Mucosa of stomach (tissue), 1 donor: ENCODE results near the gene HDGFL3.
"Not testable (repeated sequence)": the region's sequence is repeated elsewhere in the genome, so short reads cannot be mapped to it uniquely, and the experiment has no call there.

Experiments
- H3K27me3 ChIP-seq: one replicate; pipeline ENCODE4 v1.7.0; 2013; ENCODE audit warnings: mild to moderate bottlenecking, low read length; ENCODE audit not compliant: control insufficient read depth, insufficient read depth
- H3K36me3 ChIP-seq: one replicate; pipeline ENCODE4 v1.7.0; 2013; ENCODE audit warnings: low read length; ENCODE audit not compliant: control insufficient read depth, insufficient read depth
- H3K4me1 ChIP-seq: one replicate; pipeline ENCODE4 v1.7.0; 2013; ENCODE audit warnings: mild to moderate bottlenecking, low read length; ENCODE audit not compliant: control insufficient read depth, insufficient read depth
- H3K4me3 ChIP-seq: one replicate; pipeline ENCODE4 v1.7.0; 2013; ENCODE audit warnings: low read length
- H3K9ac ChIP-seq: one replicate; pipeline ENCODE4 v1.7.0; 2013; ENCODE audit warnings: mild to moderate bottlenecking, low read length, moderate library complexity
- H3K9me3 ChIP-seq: one replicate; pipeline ENCODE4 v1.7.0; 2013; ENCODE audit warnings: mild to moderate bottlenecking, low read length, moderate library complexity; ENCODE audit not compliant: control insufficient read depth
- donor health status: Pancreatic carcinoma.

The HDGFL3 gene

DNA sequence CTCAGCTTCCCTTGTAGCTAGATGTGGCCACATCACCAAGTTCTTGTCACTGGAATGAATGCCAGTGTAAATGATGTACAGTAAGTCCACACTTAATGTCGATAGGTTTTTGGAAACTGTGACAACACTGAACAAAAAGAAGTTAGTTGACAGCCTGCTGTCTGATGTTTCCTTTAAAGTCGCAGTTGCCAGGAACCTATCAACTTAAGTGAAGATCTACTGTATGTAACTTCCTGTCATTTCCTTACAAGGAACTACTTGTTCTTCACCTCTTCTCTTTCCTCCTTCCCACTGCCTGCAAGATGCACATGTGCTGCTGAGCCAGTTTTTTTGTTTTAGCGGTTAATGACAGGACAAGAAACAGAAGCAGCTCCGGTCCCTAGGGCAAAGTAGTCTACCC lies 44.6 kb downstream of the HDGFL3 start:
- H3K27me3 ChIP-seq, result no peaks in the 10 kb centered on the region
- H3K4me1 ChIP-seq, result no peaks in the 10 kb centered on the region
- H3K9ac ChIP-seq, result no peak overlapping the region
- H3K9me3 ChIP-seq, result no peaks in the 10 kb centered on the region
- H3K4me3 ChIP-seq, result no peak overlapping the region
- H3K36me3 ChIP-seq, result no peaks in the 10 kb centered on the region

DNA sequence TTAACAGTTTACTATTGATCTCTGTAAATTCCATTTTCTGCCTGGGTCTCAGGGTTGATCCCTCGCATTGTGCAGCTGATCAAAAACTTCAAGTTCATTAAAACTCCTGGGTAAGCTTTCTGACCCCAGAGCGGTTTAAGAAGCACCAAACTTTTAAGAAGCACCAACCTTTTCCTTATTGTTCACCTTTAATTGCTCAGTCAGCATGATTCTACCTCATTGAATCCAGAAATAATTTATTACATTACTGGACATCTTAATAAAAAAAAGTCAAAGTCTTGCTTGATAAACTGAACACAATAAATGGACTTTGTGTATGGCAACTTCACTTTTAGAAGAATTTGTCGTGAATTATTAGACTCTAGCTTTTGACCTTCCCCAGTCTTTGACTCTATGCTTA lies 46.9 kb downstream of the HDGFL3 start:
- Histone ChIP-seq H3K36me3 (no peaks in the 10 kb centered on the region), H3K4me3 (no peak overlapping the region), H3K4me1 (no peaks in the 10 kb centered on the region), H3K9ac (no peak overlapping the region), H3K27me3 (no peaks in the 10 kb centered on the region), H3K9me3 (no peaks in the 10 kb centered on the region)

DNA sequence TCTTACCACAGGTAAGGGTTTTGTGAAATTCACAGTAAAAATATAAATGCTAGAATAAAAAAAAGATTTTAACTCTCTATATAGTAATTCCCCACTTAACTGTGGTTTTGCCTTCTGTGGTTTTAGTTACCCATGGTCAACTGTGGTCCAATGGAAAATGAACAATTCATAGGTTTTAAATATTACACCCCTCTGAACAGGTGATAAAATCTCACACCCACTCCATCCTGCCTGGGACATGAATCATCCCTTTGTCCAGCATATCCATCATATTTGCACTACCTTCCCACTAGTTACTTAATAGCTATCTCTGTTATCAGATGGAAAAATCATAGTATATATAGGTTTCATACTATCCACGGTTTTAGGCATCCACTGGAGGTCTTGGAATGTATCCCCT lies 49.2 kb downstream of the HDGFL3 start:
- H3K4me1 ChIP-seq, result no peaks in the 10 kb centered on the region
- no peaks in the 10 kb centered on the region for H3K27me3 ChIP-seq
- H3K36me3 ChIP-seq, result no peaks in the 10 kb centered on the region
- no peak overlapping the region for H3K9ac ChIP-seq
- H3K9me3 ChIP-seq, result no peaks in the 10 kb centered on the region
- no peak overlapping the region for H3K4me3 ChIP-seq

DNA sequence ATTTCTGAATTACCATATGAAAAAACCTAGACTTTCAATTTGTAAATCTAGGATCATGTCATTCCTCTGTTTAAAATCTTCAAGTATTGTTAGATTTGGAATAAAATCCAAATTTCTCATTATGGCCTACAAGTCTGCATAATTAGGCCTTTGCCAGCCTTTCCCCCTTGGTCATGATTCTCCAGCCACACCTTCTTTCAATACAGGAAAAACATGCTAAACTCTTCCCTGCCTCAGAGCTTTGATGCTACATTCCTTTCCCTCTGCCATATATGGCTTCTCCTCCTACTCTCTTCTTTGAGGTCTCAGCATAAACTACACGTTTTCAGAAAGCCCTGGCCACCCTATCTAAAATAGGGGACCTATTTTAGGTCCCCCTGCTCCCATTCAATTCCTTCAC lies 51.7 kb downstream of the HDGFL3 start:
- H3K27me3 ChIP-seq, result no peaks in the 10 kb centered on the region
- no peaks in the 10 kb centered on the region for H3K4me1 ChIP-seq
- no peak overlapping the region for H3K4me3 ChIP-seq
- H3K36me3 ChIP-seq, result no peaks in the 10 kb centered on the region
- no peaks in the 10 kb centered on the region for H3K9me3 ChIP-seq
- no peak overlapping the region for H3K9ac ChIP-seq

DNA sequence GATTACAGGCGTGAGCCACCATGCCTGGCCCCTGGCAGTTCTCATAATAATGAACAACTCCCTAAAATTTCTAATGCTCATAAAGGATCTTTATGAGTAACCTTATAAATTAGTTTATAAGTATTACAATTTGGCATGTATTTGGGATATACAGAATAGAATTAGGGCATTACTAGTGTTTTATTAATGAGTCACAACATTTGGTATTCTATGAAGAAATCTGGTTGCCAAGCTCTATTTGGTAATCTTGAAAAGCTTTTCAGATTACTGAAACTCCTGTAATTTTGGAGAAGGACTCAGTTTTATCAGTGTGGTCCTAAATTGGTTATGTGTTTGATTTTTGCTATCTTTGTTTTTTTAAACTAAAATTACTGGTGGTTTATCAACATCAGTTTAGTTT lies 54.3 kb downstream of the HDGFL3 start:
- Histone ChIP-seq H3K4me3 (no peak overlapping the region), H3K4me1 (no peaks in the 10 kb centered on the region), H3K9ac (no peak overlapping the region), H3K27me3 (no peaks in the 10 kb centered on the region), H3K36me3 (no peaks in the 10 kb centered on the region), H3K9me3 (no peaks in the 10 kb centered on the region)

DNA sequence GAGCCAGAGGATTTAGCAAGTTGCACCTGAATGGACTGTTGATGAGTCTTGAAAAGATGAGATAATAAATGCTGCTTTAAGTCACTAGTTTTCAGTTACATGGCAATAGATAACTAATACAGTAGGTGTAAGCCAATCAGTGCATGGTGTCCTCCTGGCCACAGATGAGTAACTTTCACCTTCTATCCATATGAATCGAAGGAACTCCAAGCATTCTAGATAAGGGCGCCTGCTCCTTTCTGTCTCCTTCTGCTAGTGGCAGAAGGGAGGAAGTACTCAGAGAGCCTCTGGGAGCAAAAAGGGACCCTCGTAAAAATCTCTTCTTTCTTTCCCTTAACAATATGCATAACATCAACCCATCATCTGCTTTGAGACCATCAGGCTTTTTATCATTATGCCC lies 62.9 kb downstream of the HDGFL3 start:
- no peaks in the 10 kb centered on the region for H3K27me3 ChIP-seq
- no peaks in the 10 kb centered on the region for H3K36me3 ChIP-seq
- no peak overlapping the region for H3K9ac ChIP-seq
- no peak overlapping the region for H3K4me3 ChIP-seq
- no peaks in the 10 kb centered on the region for H3K9me3 ChIP-seq
- no peaks in the 10 kb centered on the region for H3K4me1 ChIP-seq

DNA sequence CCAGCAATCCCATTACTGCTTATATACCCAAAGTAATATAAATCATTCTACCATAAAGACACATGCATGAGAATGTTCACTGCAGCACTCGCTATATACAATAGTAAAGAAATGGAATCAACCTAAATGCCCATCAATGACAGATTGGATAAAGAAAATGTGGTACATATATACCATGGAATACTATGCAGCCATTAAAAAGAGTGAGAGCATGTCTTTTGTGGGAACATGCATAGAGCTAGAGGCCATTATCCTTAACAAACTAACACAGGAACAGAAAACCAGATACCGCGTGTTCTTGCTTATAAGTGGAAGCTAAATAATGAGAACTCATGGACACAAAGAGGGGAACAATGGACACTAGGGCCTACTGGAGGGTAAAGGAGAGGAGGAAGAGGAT lies 65.5 kb downstream of the HDGFL3 start:
- not testable (repeated sequence) for H3K9ac ChIP-seq, H3K4me3 ChIP-seq, H3K36me3 ChIP-seq, H3K9me3 ChIP-seq, H3K27me3 ChIP-seq, H3K4me1 ChIP-seq

DNA sequence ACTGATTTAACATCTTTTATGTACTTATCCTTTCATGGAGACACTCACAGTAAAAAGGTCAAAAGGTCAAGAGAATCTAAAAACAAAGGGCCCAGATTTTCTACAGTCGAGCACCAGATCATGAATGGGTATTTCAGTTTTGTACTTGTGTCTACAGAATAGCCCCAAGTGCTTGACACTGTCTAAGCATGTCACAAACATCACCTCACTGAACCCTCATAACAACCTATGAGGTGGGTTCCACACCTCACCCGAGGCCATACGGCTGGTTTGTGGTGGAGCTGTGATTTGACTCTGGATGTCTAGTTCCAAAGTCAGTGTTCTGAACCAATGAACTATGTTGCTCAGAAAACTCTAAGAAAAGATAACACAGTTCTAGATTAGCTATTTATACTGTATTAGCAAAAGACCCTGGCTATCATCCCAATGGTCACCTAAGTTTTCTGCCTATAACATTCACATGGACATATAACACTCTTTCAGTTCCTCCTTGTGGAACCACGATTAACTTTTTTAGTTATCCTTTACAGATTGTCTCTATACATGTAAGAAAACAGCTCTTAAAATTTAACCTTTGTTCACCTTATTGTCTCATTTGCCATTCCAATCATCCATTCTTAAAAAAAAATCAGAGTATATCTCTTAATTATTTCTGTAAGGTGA lies 74.6 kb downstream of the HDGFL3 start:
- Histone ChIP-seq H3K9ac (no peak overlapping the region), H3K27me3 (no peaks in the 10 kb centered on the region), H3K4me1 (no peaks in the 10 kb centered on the region), H3K9me3 (no peaks in the 10 kb centered on the region), H3K36me3 (no peaks in the 10 kb centered on the region), H3K4me3 (no peak overlapping the region)

DNA sequence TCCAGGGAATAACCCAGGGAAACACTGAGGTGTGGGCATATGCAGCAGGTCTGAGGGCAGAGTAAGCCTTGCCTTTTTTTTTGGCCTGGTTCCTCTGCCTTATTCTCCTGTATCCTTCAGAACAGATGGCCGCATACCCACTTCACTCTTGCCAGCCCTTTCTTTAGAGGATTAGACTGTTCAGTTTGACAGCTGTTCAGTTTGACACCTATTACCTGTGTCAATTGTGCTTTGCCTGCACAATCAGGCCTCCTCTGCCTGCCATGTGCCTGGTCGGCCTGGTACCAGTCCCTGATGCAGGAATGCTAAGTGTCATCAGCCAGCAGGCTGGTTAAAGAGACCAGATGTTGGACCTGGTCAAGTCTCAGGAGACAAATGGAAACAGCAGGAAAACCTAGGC lies 77.8 kb downstream of the HDGFL3 start:
- Histone ChIP-seq H3K27me3 (no peaks in the 10 kb centered on the region), H3K4me3 (no peak overlapping the region), H3K36me3 (no peaks in the 10 kb centered on the region), H3K9me3 (no peaks in the 10 kb centered on the region), H3K4me1 (no peaks in the 10 kb centered on the region), H3K9ac (no peak overlapping the region)

DNA sequence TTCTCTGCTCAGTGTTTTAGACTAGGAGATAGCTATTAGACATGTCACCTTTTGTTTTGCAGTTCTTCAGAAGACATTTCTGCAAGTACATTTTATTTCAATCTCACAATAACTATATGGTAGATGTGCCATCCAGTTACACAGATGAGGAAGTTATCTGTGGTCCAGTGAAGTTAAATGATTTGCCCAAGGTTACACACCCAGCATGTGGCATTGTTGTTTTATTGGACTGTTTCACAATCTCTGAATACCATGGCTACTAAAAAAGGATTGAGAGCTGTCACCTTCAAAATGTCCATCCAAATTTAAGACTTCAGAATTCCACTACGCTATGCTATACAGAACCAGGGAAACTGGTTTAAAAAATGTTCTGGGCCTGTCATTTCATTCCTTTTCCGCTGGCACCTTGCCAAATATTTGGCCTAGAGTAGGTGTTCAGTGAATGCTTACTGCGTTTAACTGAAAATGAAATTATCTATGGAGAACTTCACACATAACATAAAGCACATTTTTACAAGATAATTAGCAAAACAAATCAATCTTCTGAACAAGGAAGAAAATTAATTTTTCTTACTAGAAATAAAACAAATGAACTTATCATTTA lies 80.0 kb downstream of the HDGFL3 start:
- Histone ChIP-seq H3K27me3 (no peaks in the 10 kb centered on the region), H3K36me3 (no peaks in the 10 kb centered on the region), H3K9ac (no peak overlapping the region), H3K4me1 (no peaks in the 10 kb centered on the region), H3K4me3 (no peak overlapping the region), H3K9me3 (no peaks in the 10 kb centered on the region)

DNA sequence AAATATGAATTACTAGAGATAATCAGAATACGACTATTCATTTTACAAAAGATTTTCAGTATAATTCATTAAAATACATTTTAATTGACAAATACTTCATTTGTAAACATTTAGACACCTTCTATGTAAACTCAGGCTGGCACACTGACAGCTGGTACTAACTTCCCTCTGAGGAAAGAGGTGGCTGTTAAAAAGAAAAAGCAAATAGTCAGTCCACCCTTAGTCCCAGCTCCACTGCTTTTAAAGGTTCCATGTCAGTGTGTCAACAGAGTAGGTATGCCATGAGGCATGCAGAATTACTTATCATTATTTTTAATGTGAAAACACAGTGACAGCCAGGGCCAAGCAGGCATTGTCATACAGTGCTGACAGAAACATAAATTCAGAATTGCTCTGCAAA lies 84.1 kb downstream of the HDGFL3 start:
- H3K27me3 ChIP-seq, result no peaks in the 10 kb centered on the region
- H3K4me3 ChIP-seq, result no peak overlapping the region
- H3K9ac ChIP-seq, result no peak overlapping the region
- H3K9me3 ChIP-seq, result no peaks in the 10 kb centered on the region
- H3K4me1 ChIP-seq, result no peaks in the 10 kb centered on the region
- H3K36me3 ChIP-seq, result no peaks in the 10 kb centered on the region

DNA sequence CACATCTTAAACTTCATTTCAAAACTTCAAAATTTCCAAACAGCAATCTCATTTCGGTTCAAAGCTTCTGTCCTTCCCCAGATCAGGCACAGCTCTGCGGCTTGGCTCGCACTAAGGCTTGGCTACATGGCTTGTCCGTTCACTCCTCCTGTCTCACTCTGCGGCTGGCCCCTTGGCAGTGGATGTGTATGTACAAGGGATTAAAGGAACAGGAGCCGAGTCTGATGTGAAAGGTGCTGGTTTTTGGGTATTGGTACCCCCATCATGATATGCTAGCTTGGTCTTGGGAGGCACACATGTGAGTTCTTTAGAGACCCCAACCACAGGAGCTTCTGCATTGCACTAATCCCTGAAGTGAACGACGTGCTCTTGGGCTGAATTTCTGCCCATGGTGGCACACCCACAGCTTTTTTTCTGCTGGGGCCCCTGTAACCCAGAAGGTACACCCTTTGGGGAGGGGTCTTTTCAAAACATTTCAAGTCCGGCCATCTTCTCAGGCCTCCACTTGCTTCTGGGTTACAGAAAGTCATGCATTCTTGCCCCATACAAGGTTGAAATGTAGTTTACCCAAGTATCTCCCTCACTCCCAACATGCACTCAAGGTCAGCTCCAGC lies 87.5 kb downstream of the HDGFL3 start:
- Histone ChIP-seq H3K9ac (no peak overlapping the region), H3K9me3 (no peaks in the 10 kb centered on the region), H3K36me3 (no peaks in the 10 kb centered on the region), H3K4me1 (no peaks in the 10 kb centered on the region), H3K27me3 (no peaks in the 10 kb centered on the region), H3K4me3 (no peak overlapping the region)
